HuH-7.5 (cell line): ENCODE measurements around the gene PAQR7.

Source experiments
- DNase-seq: peaks from one replicate; pipeline ENCODE4 v3.0.0; 2011; ENCODE audit warnings: low spot score

Gene PAQR7

DNA sequence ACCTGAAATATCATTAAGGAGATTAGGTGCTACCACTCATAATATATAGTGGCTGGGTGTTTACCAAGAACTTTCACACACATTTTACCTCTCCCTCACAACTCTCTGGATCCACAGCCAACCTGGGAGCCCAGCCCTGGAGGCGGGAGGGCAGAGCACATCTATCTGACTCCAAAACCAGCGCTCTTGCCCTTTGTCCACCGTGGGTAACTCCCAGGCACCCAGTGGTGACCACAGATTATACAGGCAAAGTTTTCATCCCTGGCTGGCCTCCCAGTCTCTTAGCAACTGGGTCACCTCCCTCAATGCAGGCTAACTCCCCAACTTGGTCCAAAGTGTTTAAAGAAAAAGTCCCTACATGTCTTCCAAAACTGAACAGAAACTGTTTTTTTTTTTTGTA, 2.4 kb downstream of the PAQR7 start:
- no peak for DNase-seq

DNA sequence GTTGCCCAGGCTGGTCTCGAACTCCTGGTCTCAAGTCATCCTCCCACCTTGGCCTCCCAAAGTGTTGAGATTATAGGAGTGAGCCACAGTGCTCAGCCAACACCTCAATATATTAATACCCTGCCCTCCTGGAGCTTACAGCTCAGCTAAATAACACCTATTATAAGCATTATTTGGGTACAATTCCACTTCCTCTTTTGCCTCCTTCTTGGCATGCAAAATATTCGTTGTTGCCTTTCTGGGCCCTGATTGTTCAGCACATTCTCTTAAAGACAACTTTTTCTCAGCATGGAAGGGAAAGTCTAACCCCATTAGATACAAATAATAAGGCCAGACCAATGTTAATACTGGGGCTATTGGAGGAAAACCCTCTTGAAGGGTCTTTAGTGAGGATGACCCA, 2.8 kb downstream of the PAQR7 start:
- no peak for DNase-seq

DNA sequence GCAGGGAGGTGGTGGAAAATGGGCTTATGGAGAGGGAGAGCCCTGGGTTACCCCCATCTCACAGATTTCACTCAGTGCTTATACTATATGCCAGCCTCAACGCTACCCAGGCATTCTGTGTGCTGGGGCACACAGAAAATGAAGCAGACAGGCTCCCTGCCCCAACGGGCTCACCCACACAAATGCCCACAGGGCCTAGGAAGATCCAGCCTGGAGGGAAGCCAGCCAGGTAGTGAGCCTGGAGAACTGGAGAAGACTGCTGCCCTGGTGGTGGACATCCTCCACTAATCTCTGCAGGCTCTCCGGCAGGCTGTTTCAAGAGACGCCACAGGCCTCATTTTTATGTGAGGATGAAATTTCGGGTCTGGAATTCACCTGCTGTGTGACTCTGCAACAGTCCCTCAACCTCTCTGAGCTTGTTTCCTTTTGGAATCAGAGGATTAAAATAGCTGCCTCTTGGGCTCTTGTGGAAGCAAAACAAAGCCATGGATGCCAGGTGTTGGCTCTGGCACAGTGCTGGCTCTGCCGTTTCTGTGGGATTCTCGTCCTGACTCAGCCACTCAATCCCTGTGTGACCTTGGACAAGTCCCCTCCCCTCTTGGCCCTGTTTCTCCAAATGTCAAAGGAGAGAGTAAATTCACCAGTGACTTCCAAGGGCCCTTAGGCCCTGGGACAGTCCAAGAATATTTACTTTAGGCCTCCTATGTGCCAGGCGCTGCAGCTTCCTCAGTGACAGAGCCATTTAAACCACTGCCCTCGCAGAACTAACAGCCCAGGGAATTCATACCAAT, 3.6 kb downstream of the PAQR7 start:
- no peak for DNase-seq

DNA sequence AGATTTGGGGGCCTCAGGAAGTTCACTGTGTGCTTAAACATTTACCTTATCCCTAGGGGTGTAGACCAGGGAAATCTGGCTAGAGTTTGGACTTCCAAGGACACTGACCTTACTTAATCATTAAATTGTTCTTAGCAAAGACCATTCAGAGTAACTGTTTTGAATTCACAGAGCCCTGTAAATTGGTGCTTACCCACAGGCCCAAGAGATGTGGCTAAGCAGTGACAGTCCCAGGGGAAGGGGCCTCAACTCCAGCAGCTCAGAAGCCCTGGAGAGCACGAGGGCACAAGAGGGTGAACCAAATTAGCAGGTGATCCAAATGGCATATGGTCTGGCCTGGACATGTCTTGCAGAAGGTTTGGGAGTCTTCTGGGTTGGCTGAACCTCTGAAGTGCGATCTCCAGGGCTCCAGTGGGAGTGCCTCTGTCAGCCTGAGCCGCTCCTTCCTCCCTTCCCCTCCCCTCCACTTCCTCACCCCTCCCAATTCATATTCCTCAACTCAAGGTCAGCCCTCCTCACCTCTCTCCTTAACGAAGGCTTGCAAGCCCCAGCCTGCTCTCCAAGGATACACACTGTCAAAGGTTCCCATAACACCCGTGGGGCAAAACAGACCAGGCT, 4.3 kb downstream of the PAQR7 start:
- no peak for DNase-seq

DNA sequence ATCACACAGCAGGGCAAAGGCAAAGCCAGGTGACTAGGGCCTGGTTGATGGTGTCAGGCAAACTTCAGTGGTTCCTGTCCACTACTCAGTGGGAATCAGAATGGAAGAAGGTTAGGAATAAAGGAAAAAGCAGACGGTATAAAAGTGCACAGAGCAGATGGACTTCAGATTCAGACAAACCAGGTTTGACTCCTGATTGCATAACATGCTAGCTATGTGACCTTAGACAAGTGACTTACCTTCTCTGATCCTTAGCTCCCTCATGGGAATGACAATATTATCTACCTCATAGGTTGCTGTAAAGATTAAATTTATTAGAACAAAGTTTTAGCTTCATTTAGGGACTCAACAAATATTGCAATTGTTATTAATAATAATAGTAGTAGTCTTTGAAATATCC, 4.9 kb downstream of the PAQR7 start:
- DNase-seq: no peak

DNA sequence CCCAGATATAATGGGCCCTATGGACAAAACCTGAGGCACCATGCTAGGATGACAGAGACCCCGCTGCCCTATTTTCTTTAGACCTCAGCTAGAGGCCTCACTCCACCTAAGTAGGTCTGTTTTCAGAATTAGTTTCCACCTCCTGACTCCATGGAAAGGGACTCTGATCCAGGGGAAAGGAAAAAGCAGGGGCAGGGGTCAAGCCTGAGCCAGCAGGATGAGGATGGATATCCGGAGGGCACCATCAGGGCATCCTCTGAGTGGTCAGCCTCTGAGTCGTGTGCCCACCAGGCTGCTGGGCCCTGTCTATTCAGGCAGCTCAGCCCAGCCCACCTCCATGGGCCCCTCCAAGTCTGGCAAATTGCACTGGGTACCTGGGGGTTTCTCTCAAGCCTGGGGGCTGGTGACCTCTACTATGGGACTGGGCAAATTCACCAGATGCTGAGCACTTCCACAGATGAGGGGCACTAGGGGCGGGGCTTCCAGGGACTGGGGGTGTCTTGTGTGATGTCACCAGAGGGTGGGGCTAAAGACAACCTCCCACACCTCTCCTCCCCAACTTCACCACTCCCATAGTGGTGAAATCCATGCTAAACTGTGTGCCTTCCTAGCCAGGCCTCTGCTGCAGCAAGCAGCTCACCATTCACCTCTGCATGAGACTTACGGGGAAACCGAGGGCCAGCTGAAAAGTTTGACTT, 5.5 kb downstream of the PAQR7 start:
- no peak for DNase-seq

DNA sequence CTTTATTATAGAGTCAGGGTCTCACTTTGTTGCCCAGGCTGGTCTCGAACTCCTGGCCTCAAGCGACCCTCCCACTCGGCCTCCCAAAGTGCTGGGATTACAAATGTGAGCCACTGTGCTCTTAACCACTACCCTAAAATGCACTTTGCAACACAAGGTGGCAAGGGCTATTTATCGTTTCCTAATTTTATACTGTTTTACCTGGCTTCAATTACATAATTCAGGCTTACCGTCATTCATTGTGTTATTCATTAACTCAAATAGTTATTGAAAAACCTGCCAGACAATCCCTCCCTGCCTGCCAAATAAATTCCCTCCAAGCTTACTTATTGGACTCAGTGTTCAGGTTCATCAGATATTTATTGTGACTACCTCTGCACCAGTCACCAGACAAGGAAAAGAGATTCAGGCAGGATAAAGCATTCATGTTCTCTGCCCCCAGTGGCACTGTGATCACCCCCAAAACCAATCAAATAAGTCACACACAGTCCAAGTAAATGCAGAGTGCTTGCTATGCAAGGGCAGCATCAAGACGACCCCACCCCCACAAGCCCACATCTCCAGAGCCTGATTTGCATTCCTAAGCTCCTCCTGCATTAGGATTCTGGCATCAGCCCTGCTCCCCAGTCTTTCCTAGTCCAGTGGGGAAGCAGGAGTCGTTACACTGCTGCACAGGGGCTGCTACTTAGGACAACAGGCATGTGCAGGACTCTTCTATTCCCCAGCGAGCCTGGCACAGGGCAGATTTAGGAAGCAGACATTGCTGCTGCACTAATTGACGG, 8.1 kb downstream of the PAQR7 start:
- DNase-seq: no peak

DNA sequence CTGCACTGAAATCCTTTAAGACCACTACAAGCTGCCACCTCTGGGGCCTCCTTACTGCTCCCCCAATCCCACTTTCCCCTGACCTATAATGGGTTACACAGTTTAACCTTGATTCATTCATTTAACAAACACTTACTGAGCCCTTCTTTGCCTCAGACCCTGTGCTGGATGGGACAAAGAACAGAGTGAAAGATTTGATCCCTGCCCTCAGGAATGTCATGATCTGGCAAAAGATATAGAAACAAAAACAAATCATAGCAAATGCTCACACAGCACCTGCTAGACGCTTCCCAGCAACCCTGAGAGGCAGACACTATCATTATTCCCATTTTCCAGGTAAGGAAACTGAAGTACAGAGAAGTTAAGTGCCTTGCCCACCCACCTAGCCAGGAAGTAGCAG, 9.2 kb downstream of the PAQR7 start:
- no peak for DNase-seq

DNA sequence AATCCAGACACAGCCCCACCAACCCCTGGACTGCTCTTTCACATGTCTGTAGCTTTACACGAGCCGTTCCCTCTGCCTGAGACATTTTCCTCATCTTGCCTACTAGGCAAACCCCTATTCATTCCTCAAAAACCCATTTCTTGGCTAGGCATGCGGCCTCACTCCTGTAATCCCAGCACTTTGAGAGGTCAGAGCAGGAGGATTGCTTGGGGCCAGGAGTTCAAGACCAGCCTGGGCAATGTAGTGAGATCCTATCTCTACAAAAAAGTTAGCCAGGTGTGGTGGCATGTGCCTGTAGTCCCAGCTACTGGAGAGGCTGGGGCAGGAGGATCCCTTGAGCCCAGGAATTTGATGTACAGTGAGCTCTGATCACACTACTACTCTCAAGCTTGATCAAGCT, 11.1 kb downstream of the PAQR7 start:
- DNase-seq: no peak

DNA sequence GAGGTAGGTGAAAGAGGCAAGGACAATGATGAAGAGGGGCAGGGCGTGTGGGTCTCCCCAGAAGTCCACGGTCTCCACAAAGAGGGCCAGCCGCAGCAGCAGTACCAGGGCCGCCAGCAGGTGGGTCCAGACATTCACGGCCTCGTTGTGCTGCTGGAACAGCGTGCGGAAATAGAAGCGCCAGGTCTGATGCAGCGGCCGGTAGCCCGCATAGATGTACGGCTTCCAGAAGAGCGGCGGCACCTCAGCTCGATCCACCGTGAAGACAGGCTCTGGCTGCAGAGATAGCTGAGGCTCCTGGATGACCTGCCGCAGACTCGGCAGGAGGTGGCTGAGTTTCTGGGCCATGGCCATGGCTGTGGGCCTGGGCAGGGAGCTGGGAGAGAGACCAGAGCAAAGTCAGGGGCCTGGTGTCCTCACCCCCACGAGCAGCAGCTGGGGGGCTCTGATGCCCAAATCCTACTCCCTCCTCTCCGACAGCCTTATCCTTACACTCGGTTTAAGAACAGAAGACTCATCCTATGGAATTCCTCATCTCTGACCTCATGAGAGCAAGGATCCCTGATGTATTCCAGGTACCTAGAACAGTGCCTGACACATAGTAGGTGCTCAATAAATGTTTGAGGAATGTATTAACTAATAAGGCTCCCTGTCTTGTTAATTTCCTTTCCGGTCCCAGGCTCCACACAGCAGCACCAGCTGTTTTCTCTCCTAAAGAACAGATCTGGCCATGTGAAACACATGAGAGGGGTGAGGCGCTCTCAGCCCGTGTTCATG, 11.8 kb downstream of the PAQR7 start:
- no peak for DNase-seq

DNA sequence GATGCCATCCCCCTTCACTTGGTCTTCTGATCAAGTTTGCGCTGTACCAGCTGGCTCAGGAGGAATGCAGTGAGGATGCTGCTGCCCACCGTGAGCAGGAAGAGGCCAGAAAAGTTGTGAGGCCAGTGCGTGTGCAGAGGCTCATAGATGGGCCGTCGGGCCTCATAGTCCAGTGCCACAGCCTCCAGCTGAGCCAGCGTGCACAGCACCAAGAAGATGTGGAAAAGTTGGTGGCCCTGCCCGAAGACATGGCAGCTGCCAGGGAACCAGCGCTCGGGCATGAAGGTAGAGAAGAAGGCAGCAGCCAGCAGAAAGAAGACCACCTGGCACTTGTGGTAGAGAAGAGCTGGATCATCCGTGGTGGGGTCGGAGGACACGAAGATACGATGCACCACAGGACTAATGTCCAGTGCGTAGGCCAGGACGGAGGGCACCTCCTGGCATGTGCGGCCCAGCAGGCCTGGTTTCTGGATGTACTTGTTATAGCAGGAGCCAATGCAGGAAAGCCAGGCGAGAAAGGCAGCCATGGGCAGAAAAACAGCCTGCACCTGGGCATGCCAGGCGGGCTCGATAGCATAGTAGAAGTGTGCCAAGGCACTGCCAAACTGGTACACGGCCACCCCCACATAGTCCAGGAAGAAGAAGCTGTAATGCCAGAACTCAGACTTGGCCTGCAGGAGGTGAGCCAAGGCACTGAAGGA, 12.6 kb downstream of the PAQR7 start:
- DNase-seq: no peak

DNA sequence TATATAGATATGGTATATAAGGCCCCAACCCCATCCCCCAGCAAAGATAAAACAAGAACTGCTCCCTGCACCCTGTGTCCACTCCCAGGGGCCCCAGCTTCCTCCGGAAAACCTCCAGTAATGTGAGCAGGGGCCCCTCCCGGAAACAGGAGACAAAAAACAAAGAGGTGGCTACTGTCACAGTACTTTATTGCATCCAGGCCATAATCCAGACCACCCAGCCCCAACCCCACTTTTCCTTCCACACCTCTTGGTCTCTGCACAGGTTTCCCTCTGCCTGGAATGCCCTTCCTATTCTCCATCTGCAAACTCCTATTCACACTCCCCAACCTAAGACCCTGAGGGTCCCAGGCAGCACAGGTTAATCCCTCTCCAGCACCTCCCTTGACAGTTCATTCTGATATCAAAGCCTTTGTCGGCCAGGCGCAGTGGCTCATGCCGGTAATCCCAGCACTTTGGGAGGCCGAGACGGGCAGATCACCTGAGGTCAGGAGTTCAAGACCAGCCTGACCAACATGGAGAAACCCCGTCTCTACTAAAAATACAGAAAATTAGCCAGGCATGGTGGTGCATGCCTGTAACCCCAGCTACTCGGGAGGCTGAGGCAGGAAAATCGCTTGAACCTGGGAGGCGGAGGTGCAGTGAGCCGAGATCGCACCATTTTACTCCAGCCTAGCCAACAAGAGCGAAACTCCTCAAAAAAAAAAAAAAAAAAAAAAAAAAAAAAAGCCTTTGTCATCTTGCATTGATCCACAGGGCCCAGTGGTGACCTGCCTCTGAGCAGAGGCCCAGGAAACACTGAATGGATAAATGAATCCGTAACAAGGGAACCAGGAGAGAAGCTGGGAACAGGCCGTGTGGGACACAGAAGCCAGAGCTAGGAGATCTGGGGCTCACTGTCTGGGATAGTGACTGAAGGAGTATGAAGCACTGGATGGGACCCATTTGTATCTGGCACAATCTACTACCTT, 13.9 kb downstream of the PAQR7 start:
- no peak for DNase-seq

DNA sequence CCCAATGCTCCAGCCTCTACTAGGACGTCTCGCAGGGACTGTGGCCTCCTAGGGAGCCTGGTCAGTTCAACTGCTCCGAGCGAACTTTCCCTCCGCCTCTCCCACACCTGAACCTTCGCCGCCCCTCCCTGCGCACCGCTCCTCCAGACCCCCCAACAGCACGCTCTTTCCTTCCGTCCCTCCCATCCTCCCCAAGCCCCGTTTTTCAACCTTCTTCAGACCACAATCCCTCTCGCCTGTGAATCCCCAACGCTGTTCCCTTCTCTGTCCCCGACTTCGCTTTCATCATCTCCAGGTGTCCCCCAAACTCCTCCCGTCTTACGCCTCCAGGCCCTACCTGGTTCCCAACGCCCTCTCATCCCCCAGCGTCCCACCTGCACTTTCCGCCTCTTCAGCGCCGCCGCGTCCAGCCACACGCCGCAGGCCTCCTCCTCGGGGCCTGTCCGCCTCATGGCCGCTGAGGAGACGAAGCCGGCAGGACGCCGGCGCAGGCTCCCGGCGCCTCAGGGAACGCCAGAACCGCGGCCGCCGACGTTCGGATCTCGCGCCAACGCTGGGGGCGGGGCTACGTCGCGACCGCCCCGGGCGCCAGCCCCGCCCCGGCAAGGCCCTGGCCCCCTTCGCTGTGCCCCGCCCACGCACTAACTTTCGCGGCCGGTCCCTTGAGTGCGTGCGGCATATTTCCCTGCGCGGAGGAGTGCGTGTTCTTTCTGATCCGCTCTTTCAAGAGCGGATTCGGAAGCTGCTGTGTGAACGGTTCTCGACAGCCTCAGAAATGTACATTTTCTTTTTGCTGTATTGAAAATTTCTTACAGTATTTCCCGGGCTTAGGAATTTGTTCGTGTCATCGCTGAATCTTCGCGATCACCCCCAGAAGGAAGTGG, 16.4 kb downstream of the PAQR7 start, which contains the start of gene AUNIP:
TSS of gene AUNIP (minus strand) at position 552 of the 884 bp plus-strand sequence. CDS start at position 452, 100 bp downstream.
- DNase-seq: peak; percentile 81

DNA sequence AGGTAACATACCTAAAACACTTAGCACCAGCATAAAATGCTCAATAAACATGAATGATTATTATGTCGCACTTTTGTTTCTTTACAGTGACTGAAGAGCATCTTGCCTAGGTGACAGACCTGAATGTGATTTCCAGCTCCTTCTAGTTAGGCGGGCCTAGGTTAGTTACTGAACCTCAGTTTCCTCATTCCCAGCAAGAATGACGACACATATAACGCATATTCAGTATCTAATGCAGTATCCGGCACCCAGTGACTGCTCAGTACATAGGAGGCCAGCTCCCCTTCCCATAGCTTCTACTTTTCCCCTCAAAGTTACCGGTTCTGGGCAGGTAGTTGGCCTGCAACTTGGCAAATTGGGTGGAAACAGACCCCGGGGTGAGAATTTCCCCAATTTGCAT, 17.0 kb downstream of the PAQR7 start:
- no peak for DNase-seq

DNA sequence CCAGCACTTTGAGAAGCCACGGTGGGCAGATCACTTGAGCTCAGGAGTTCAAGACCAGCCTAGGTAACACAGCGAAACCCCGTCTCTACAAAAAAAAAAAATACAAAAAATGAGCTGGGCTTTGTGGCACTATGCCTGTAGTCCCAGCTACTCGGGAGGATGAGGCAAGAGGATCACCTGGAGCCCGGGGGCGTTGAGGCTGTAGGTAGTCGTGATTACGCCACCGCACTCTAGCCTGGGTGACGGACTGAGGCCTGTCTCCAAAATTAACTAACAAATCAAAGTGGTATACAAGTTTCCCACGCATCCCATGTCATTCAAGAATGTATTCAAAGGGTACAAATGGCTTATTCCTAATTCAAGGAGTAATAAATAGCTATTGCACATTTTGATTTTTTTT, 18.7 kb downstream of the PAQR7 start:
- no peak for DNase-seq

DNA sequence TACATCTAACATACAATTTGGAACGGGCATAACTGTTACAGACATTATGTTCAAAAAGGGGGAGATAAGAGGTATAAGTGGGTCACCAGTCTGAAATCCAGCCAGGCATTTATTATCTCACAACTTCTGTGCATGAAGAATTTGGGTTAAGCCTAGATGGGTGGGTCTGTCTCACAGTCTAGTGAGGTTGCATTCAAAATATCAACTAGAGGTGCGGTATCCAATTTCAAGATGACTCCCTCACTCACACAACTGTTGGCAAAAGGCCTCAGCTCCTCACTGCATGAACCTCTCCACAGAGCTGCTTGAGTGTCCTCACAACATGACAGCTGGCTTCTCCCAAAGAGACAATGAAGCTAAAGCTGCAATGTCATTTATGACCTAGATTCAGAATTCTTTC, 21.0 kb downstream of the PAQR7 start:
- DNase-seq: no peak

DNA sequence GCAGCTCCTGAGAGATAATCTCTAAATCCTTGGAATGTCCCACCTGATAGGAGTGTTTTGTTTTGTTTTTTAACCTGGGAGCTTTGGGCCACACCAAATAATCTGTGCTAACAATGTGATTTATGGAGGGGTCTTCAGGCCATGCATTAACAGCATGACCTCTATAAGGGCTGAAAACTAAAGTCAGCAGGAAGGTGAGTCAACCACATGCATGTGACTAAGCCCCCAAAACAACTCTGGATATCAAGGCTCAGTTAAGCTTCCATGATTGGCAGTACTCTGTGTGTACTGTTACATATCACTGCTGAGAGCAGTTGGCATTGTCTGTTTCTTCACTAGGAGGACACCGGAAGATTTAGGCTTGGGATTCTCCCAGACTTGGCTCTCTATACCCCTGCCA, 27.0 kb downstream of the PAQR7 start:
- DNase-seq: no peak

DNA sequence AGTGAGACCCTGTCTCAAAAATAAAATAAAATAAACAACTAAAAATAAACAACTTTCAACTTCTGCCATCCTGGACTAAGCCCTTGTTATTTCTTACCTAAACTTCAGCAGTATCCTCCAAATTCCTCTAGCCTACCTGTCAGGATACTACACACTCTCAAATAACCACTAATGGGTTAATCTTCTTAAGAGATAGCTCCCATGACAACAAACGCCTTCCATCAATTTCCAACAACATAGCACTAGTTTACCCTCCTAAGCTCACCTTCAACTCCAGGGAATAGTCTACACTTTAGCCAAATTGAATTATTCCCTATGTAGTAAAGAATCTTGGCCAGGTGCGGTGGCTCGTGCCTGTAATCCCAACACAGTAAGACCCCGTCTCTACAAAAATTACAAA, 27.6 kb downstream of the PAQR7 start:
- DNase-seq: no peak

DNA sequence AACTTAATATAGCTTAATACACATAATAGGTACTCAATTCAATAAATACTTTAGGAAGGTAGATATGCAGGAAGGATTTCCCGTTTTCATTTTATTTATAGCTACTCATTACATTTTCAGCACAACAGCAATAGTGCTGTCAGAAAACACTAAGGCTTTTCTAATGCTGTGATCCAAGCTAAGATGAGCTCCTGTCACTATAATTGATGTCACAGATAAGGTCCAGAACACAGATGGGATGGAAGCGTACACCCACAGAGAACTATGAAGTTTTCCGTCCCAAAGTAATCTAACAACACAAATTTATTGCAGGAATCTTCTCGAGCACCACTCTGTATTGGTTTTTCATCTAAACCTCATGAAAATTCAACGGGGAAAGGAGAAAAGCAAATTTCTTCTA, 29.8 kb downstream of the PAQR7 start:
- DNase-seq: no peak
